SH-SY5Y (cell line): ENCODE data around the gene PRM1.

Source experiments
- GATA2 ChIP-seq: IDR thresholded peaks from 2 replicates; pipeline ENCODE4 v1.6.1; 2011; ENCODE audit warnings: mild to moderate bottlenecking, low read depth, low read length
- GATA3 ChIP-seq: IDR thresholded peaks from 2 replicates; pipeline ENCODE4 v1.6.1; 2011; ENCODE audit warnings: low read depth, mild to moderate bottlenecking, low read length, moderate library complexity

GRCh38 chr16:11299865-11300559 lies 18.9 kb upstream of the PRM1 start:
- TF ChIP-seq GATA2 (no peak), GATA3 (no peak)
